Kidney epithelial cell (primary cell): Measurements from ENCODE around the gene SLC51B. TPM values are rescaled to one million over a fixed set of nuclear protein-coding genes. Genes with fewer than 3 reads are reported as not detected.
"Not testable (repeated sequence)": the region's sequence is repeated elsewhere in the genome, so short reads cannot be mapped to it uniquely, and the experiment has no call there.

Experiments used
- DNase-seq: peaks from one replicate; pipeline ENCODE4 v3.0.0-alpha.2; 2010; ENCODE audit warnings: low read depth
- H3K27me3 ChIP-seq: 2 replicates; pipeline ENCODE4 v1.6.0; 2011; ENCODE audit warnings: low read length; ENCODE audit not compliant: control insufficient read depth, insufficient read depth
- H3K36me3 ChIP-seq: 2 replicates; pipeline ENCODE4 v1.5.1; 2011; ENCODE audit warnings: low read length; ENCODE audit not compliant: control insufficient read depth, insufficient read depth
- H3K4me3 ChIP-seq: 2 replicates; pipeline ENCODE4 v1.5.1; 2011; ENCODE audit warnings: low read depth, mild to moderate bottlenecking, control low read depth, low read length
- total RNA-seq: library from RNA; depleted of rRNA; stranded (reverse); fragments of >200 nt; gene quantifications from 2 replicates; pipeline ENCODE4 v1.2.3, GENCODE V29; 2015
- TF ChIP-seq, protein P1 (sequence below): IDR thresholded peaks from 2 replicates; pipeline ENCODE4 v1.5.1; 2011; ENCODE audit warnings: mild to moderate bottlenecking, moderate library complexity, low read length, control low read depth, inconsistent platforms; ENCODE audit not compliant: insufficient read depth, poor library complexity, severe bottlenecking

The SLC51B gene
- total RNA-seq, 1 donor from 2014 or later, result not detected

GRCh38 chr15:65042776-65043327 lies 2.3 kb upstream of the SLC51B start:
- no peak overlapping the region for H3K4me3 ChIP-seq
- TF ChIP-seq, protein P1, sequence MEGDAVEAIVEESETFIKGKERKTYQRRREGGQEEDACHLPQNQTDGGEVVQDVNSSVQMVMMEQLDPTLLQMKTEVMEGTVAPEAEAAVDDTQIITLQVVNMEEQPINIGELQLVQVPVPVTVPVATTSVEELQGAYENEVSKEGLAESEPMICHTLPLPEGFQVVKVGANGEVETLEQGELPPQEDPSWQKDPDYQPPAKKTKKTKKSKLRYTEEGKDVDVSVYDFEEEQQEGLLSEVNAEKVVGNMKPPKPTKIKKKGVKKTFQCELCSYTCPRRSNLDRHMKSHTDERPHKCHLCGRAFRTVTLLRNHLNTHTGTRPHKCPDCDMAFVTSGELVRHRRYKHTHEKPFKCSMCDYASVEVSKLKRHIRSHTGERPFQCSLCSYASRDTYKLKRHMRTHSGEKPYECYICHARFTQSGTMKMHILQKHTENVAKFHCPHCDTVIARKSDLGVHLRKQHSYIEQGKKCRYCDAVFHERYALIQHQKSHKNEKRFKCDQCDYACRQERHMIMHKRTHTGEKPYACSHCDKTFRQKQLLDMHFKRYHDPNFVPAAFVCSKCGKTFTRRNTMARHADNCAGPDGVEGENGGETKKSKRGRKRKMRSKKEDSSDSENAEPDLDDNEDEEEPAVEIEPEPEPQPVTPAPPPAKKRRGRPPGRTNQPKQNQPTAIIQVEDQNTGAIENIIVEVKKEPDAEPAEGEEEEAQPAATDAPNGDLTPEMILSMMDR, result no peak
- DNase-seq, result no peak
- H3K36me3 ChIP-seq, result no peaks in the 10 kb centered on the region
- no peaks in the 10 kb centered on the region for H3K27me3 ChIP-seq

DNA sequence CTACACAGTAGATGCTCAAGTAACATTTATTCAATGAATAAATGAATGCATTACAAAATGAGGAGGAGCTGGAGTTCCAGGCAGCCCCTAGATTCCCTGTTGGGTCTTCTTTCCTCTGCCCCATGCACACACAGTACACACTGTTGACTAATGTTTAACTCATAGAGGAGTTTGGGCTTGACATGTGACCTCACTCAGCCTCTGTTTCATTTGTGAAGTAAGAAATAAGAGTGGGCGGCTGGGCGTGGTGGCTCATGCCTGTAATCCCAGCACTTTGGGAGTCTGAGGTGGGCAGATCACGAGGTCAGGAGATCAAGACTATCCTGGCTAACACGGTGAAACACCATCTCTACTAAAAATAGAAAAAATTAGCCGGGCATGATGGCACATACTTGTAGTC lies 969 bp upstream of the SLC51B start:
- H3K4me3 ChIP-seq, H3K27me3 ChIP-seq, H3K36me3 ChIP-seq: not testable (repeated sequence)
- DNase-seq, result peak; percentile 61

GRCh38 chr15:65048241-65048640 lies 3.1 kb downstream of the SLC51B start:
- DNase-seq, result no peak
- H3K27me3 ChIP-seq, result peaks cover 5% of the 10 kb centered on the region
- no peaks in the 10 kb centered on the region for H3K36me3 ChIP-seq
- no peak overlapping the region for H3K4me3 ChIP-seq
- TF ChIP-seq, protein P1, result no peak

GRCh38 chr15:65049418-65049840 lies 4.2 kb downstream of the SLC51B start:
- Histone ChIP-seq H3K36me3 (no peaks in the 10 kb centered on the region), H3K27me3 (peaks cover 5% of the 10 kb centered on the region), H3K4me3 (peak overlapping the region; percentile 17)
- TF ChIP-seq, protein P1, result no peak
- peak; percentile 83 for DNase-seq

- peaks cover 5% of the 10 kb centered on the region for H3K27me3 ChIP-seq
- no peaks in the 10 kb centered on the region for H3K36me3 ChIP-seq
- DNase-seq, result no peak
- no peak overlapping the region for H3K4me3 ChIP-seq
- TF ChIP-seq, protein P1, result no peak
These were observed 5.1 kb downstream of the SLC51B start for GRCh38 chr15:65050270-65050669.

DNA sequence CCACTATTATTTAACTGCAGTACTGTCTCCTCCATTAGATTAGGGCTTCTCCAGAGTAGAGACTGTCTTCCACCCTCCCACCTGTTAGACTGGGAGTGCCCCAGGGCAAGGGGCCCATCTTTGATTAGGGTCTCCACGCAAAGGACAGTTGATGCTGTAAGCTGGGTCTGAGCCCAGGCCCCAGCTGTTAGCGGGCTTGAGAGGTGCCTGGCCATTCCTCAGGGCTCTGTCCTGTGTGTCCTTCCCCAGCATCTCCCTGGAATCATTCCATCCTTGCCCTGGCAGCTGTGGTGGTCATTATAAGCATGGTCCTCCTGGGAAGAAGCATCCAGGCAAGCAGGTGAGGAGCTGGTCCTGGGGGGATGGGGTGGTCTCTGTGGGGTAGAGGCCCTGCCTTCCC lies 6.1 kb downstream of the SLC51B start:
- Histone ChIP-seq H3K4me3 (no peak overlapping the region), H3K36me3 (no peaks in the 10 kb centered on the region), H3K27me3 (peaks cover 5% of the 10 kb centered on the region)
- TF ChIP-seq, protein P1, result no peak
- DNase-seq, result no peak
